ENCODE results near the gene NCOA7. TPM values are rescaled to one million over a fixed set of nuclear protein-coding genes. Genes with fewer than 3 reads are reported as not detected.

The NCOA7 gene
- total RNA-seq, 1 experiment from 2014 or later: 13.8 TPM

DNA sequence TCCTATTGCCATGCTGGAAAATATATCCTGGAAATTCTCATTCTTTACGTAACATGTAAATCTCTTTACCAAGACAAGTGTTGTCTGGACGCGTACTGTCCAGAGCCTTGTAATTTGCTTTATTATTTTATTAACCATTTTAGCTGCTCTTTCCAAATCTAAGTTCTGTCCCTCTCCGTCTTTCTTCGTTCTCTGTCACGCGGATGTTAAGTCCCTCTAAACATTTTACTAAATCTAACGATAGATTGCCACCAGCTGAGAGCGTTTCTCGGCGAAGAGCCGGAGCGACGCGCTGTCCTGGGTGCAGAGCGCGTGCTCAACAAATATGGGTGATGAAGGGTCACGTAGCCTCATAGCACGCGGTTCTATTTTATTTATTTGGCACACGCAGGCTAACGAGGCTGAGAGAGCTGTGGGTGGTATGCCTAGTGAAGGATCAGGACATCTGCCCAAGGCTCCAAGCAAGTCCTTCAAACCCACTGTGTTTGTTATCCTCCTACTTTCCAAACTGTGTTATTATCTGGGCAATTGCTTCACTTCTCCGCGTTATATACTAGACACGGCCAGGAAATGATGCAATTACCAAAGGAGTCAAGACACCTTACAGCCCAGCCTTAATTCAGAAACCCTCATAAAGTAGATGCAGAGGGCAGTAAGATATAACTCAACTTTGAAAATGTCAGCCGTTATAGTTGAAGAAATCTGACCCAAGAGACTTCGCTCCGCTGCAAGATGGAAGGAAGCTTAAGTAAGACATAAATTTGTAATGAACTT, 10.0 kb upstream of the NCOA7 start:
- peak; percentile 76 for ATAC-seq
- H4K20me1 ChIP-seq (ENCODE audit: insufficient read depth): no peaks in the 10 kb centered on the region
- H3K36me3 ChIP-seq (ENCODE audit: control insufficient read depth in 1 of 2, insufficient read depth in 2 of 2, low read length in 2 of 2): no peaks in the 10 kb centered on the region
- H3K27me3 ChIP-seq (ENCODE audit: insufficient read depth, low read length): no peaks in the 10 kb centered on the region
- intact Hi-C loops (cut with micrococcal nuclease): loop anchor here (2.0 kb wide), 1 partner anchor 206 kb away; the partner anchor contains the start of gene TRMT11
- CTCF ChIA-PET: interaction anchor here (1.6 to 2.3 kb wide), 5 partner anchors 10 to 467 kb away, joined by 7 to 19 read pairs (median 10); partner anchors contain the start of genes HINT3 and NCOA7
- RAD21 ChIA-PET (ENCODE audit: low non-redundant PET in 1 of 2, low total read pairs in 2 of 2, uncharacterized antibody in 2 of 2, unreplicated experiment in 2 of 2): interaction anchor here in 1 of 2 experiments (0.8 kb wide), 1 partner anchor 194 kb away, joined by 3 read pairs; no protein-coding TSS in a partner anchor
- H3K9me3 ChIP-seq (ENCODE audit: control insufficient read depth in 1 of 2, insufficient read depth in 1 of 2, low read depth in 1 of 2, low read length in 2 of 2): no peaks in the 10 kb centered on the region
- H3K4me1 ChIP-seq (ENCODE audit: control insufficient read depth in 1 of 2, insufficient read depth in 2 of 2, low read length in 2 of 2): peaks cover 0 to 14% of the 10 kb centered on the region in 2 experiments; a peak in 3 of 4 replicates
- H3K9ac ChIP-seq (ENCODE audit: low read length): peak overlapping the region; percentile 57
- H3K4me3 ChIP-seq (replicated peaks in 1 of 2; ENCODE audit: low read depth in 1 of 2, low read length in 2 of 2): peak overlapping the region; percentile 39 to 51
- DNase-seq (ENCODE audit: low read depth, low spot score): peak; percentile 60
- POLR2A ChIA-PET: interaction anchor here (0.6 to 2.3 kb wide), 3 partner anchors 10 to 897 kb away, joined by 3 to 25 read pairs (median 3); partner anchors contain the start of genes NCOA7 and TRMT11
- peak; percentile 88 for TF ChIP-seq CEBPB (IDR thresholded peaks at IDR 0.05; ENCODE audit: low read depth)
- TF ChIP-seq POLR2A (IDR thresholded peaks at IDR 0.05; ENCODE audit: borderline replicate concordance, extremely low read depth, insufficient read depth, insufficient read length): peak; percentile 91
- peak; percentile 40; the same call in 1 of the 2 replicates for TF ChIP-seq SIN3A (IDR thresholded peaks at IDR 0.05; ENCODE audit: low read depth)
- TF ChIP-seq YY1 (IDR thresholded peaks at IDR 0.05; ENCODE audit: extremely low read depth, insufficient replicate concordance, low read depth, low read length): no peak
- peak; percentile 68 for TF ChIP-seq POLR2AphosphoS5 (IDR thresholded peaks at IDR 0.05; ENCODE audit: low read depth, low read length)
- TF ChIP-seq ELF1 (IDR thresholded peaks at IDR 0.05; ENCODE audit: borderline replicate concordance, low read depth): no peak
- 0 out of 2 replicates have a peak, but pooled peaks have one; percentile 10 for TF ChIP-seq CBX3 (IDR thresholded peaks at IDR 0.05; ENCODE audit: low read depth)
- TF ChIP-seq JUND (IDR thresholded peaks at IDR 0.05): 0 out of 2 replicates have a peak, but pooled peaks have one; percentile 22
- TF ChIP-seq EZH2phosphoT487 (IDR thresholded peaks at IDR 0.05; ENCODE audit: borderline replicate concordance): no peak
- TF ChIP-seq, protein P1, sequence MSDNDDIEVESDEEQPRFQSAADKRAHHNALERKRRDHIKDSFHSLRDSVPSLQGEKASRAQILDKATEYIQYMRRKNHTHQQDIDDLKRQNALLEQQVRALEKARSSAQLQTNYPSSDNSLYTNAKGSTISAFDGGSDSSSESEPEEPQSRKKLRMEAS (IDR thresholded peaks at IDR 0.05): peak; percentile 91
- BruUV-seq (replicated peaks): TSS peak; percentile 99
- peak overlapping the region; percentile 69 for H3K4me2 ChIP-seq (ENCODE audit: low read length)
- H3K9me2 ChIP-seq (ENCODE audit: insufficient read depth): no peaks in the 10 kb centered on the region
- peak overlapping the region; percentile 24 for H3K27ac ChIP-seq (ENCODE audit: low read depth, low read length)
- no peaks in the 10 kb centered on the region for H3K79me2 ChIP-seq (ENCODE audit: insufficient read depth, low read length)
- H2AFZ ChIP-seq (ENCODE audit: low read depth, low read length, poor library complexity, severe bottlenecking): peak overlapping the region; percentile 95
